ENCODE results near the gene FAM227A. TPM values are rescaled to one million over a fixed set of nuclear protein-coding genes. Genes with fewer than 3 reads are reported as not detected.

FAM227A gene
- polyA plus RNA-seq, 1 experiment: 1.4 TPM

- Histone ChIP-seq H3K9me3 (ENCODE audit: control insufficient read depth, insufficient read depth, low read length) (no peaks in the 10 kb centered on the region; the same call in 1 of the 2 replicates), H3K27ac (ENCODE audit: low read depth, low read length) (no peak overlapping the region), H3K27me3 (ENCODE audit: control insufficient read depth, insufficient read depth, low read length) (peaks cover 2% of the 10 kb centered on the region), H3K4me3 (ENCODE audit: low read depth, low read length) (peak overlapping the region; percentile 76)
- TF ChIP-seq, protein P1, sequence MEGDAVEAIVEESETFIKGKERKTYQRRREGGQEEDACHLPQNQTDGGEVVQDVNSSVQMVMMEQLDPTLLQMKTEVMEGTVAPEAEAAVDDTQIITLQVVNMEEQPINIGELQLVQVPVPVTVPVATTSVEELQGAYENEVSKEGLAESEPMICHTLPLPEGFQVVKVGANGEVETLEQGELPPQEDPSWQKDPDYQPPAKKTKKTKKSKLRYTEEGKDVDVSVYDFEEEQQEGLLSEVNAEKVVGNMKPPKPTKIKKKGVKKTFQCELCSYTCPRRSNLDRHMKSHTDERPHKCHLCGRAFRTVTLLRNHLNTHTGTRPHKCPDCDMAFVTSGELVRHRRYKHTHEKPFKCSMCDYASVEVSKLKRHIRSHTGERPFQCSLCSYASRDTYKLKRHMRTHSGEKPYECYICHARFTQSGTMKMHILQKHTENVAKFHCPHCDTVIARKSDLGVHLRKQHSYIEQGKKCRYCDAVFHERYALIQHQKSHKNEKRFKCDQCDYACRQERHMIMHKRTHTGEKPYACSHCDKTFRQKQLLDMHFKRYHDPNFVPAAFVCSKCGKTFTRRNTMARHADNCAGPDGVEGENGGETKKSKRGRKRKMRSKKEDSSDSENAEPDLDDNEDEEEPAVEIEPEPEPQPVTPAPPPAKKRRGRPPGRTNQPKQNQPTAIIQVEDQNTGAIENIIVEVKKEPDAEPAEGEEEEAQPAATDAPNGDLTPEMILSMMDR (IDR thresholded peaks at IDR 0.05; ENCODE audit: low read depth, low read length): no peak
- no peak for DNase-seq (ENCODE audit: low read depth, low spot score)
- ChIA-PET CTCF (interaction anchor here (0.7 kb wide), 1 partner anchor 1282 kb away, joined by 10 read pairs; no protein-coding TSS in a partner anchor), POLR2A (no interaction called here)
Measured at GRCh38 chr22:38569181-38569971, 86.8 kb downstream of the FAM227A start.

GRCh38 chr22:38567531-38568285, 88.5 kb downstream of the FAM227A start:
- DNase-seq (ENCODE audit: low read depth, low spot score): no peak

GRCh38 chr22:38566726-38567504, 89.3 kb downstream of the FAM227A start:
- H3K9me3 ChIP-seq (ENCODE audit: control insufficient read depth, insufficient read depth, low read length): no peaks in the 10 kb centered on the region; the same call in 1 of the 2 replicates
- DNase-seq (ENCODE audit: low read depth, low spot score): no peak
- CTCF ChIA-PET: interaction anchor here (1.1 kb wide), 1 partner anchor 493 kb away, joined by 3 read pairs; no protein-coding TSS in a partner anchor
- POLR2A ChIA-PET: no interaction called here
- no peak overlapping the region for H3K4me3 ChIP-seq (ENCODE audit: low read depth, low read length)
- H3K27ac ChIP-seq (ENCODE audit: low read depth, low read length): no peak overlapping the region
- peaks cover 2% of the 10 kb centered on the region for H3K27me3 ChIP-seq (ENCODE audit: control insufficient read depth, insufficient read depth, low read length)
- TF ChIP-seq, protein P1 (IDR thresholded peaks at IDR 0.05; ENCODE audit: low read depth, low read length): no peak

More at GRCh38 chr22:38567531-38568285, 88.5 kb downstream of the FAM227A start:
- TF ChIP-seq, protein P1 (IDR thresholded peaks at IDR 0.05; ENCODE audit: low read depth, low read length): no peak
- CTCF ChIA-PET: no interaction called here
- Histone ChIP-seq H3K27ac (ENCODE audit: low read depth, low read length) (no peak overlapping the region), H3K9me3 (ENCODE audit: control insufficient read depth, insufficient read depth, low read length) (no peaks in the 10 kb centered on the region; the same call in 1 of the 2 replicates), H3K27me3 (ENCODE audit: control insufficient read depth, insufficient read depth, low read length) (peaks cover 2% of the 10 kb centered on the region), H3K4me3 (ENCODE audit: low read depth, low read length) (no peak overlapping the region)
- POLR2A ChIA-PET: no interaction called here

GRCh38 chr22:38565441-38565840, 90.8 kb downstream of the FAM227A start:
- ChIA-PET CTCF (interaction anchor here (1.0 kb wide), 1 partner anchor 513 kb away, joined by 3 read pairs; no protein-coding TSS in a partner anchor), POLR2A (no interaction called here)
- Histone ChIP-seq H3K4me3 (ENCODE audit: low read depth, low read length) (no peak overlapping the region), H3K27me3 (ENCODE audit: control insufficient read depth, insufficient read depth, low read length) (peaks cover 1% of the 10 kb centered on the region), H3K27ac (ENCODE audit: low read depth, low read length) (no peak overlapping the region), H3K9me3 (ENCODE audit: control insufficient read depth, insufficient read depth, low read length) (no peaks in the 10 kb centered on the region; the same call in 1 of the 2 replicates)
- TF ChIP-seq, protein P1 (IDR thresholded peaks at IDR 0.05; ENCODE audit: low read depth, low read length): no peak
- DNase-seq (ENCODE audit: low read depth, low spot score): no peak

Data from AG04450 (cell line).